ENCODE data around the gene B3GNT8.

DNA sequence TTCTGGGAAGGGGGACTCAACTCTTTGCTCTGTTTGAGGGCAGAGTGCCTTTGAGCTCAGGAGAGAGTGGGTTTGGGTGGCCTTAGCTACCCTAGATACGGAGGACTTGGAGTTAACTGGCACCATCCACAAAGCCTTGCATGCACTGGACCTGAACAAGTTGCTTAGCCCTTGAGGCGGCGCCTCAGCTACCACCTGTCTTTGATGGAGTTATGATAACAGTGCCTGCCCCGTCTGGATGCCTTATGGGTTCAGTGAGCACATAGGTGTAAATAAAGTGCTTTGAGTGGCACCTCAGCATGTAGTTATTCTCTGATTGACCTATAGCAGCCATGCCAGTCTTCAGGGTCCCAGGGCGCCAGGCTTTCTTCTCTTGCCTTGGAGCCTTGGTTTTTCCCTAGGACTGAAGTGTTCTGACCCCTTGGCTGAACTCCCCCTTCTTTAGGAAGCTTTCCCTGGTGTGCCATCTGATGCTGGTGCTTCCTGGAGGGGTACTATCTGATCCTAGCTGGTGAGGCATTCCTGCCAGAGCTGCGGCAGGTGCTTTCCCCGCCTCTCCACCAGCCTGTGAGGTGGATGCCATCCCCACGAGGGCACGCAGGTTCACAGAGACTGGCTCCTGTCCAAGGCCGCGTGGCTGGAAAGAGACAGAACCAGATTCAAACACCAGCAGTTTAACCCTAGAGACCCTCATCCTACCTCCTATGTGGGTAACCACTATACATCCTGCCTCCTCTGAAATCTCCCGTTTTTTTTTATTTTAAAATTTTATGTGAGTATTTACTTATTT lies 23.8 kb downstream of the B3GNT8 start:
- TF ChIP-seq, protein P1, sequence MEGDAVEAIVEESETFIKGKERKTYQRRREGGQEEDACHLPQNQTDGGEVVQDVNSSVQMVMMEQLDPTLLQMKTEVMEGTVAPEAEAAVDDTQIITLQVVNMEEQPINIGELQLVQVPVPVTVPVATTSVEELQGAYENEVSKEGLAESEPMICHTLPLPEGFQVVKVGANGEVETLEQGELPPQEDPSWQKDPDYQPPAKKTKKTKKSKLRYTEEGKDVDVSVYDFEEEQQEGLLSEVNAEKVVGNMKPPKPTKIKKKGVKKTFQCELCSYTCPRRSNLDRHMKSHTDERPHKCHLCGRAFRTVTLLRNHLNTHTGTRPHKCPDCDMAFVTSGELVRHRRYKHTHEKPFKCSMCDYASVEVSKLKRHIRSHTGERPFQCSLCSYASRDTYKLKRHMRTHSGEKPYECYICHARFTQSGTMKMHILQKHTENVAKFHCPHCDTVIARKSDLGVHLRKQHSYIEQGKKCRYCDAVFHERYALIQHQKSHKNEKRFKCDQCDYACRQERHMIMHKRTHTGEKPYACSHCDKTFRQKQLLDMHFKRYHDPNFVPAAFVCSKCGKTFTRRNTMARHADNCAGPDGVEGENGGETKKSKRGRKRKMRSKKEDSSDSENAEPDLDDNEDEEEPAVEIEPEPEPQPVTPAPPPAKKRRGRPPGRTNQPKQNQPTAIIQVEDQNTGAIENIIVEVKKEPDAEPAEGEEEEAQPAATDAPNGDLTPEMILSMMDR (IDR thresholded peaks at IDR 0.05; ENCODE audit: low read depth, low read length, missing input control) = no peak
- TF ChIP-seq, protein P2, sequence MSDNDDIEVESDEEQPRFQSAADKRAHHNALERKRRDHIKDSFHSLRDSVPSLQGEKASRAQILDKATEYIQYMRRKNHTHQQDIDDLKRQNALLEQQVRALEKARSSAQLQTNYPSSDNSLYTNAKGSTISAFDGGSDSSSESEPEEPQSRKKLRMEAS (IDR thresholded peaks at IDR 0.05) = no peak
- TF ChIP-seq GABPA (IDR thresholded peaks at IDR 0.05 in 1 of 2, conservative IDR thresholded peaks at IDR 0.05 in 1 of 2) = no peak
- TF ChIP-seq RXRA (IDR thresholded peaks at IDR 0.05) = no peak
- no peak for TF ChIP-seq YY1 (IDR thresholded peaks at IDR 0.05)

Measured in liver (tissue), 3 donors.